Kidney epithelial cell (primary cell): ENCODE data around the gene RS1. TPM values are rescaled to one million over a fixed set of nuclear protein-coding genes. Genes with fewer than 3 reads are reported as not detected.

ENCODE experiments used
- DNase-seq: peaks from one replicate; pipeline ENCODE4 v3.0.0-alpha.2; 2010; ENCODE audit warnings: low read depth
- H3K27me3 ChIP-seq: 2 replicates; pipeline ENCODE4 v1.6.0; 2011; ENCODE audit warnings: low read length; ENCODE audit not compliant: control insufficient read depth, insufficient read depth
- H3K36me3 ChIP-seq: 2 replicates; pipeline ENCODE4 v1.5.1; 2011; ENCODE audit warnings: low read length; ENCODE audit not compliant: control insufficient read depth, insufficient read depth
- H3K4me3 ChIP-seq: 2 replicates; pipeline ENCODE4 v1.5.1; 2011; ENCODE audit warnings: low read depth, mild to moderate bottlenecking, control low read depth, low read length
- CTCF ChIP-seq: IDR thresholded peaks from 2 replicates; pipeline ENCODE4 v1.5.1; 2011; ENCODE audit warnings: mild to moderate bottlenecking, moderate library complexity, low read length, control low read depth, inconsistent platforms; ENCODE audit not compliant: insufficient read depth, poor library complexity, severe bottlenecking
- total RNA-seq: library from RNA; depleted of rRNA; stranded (reverse); fragments of >200 nt; gene quantifications from 2 replicates; pipeline ENCODE4 v1.2.3, GENCODE V29; 2015

RS1 gene
- total RNA-seq, 1 donor from 2014 or later: not detected

GRCh38 chrX:18661273-18661672 is 10.6 kb downstream of the RS1 start:
- H3K36me3 ChIP-seq: no peaks in the 10 kb centered on the region
- TF ChIP-seq CTCF: no peak
- no peak for DNase-seq
- H3K4me3 ChIP-seq: no peak overlapping the region
- no peaks in the 10 kb centered on the region for H3K27me3 ChIP-seq

- H3K4me3 ChIP-seq: no peak overlapping the region
- no peak for DNase-seq
- H3K36me3 ChIP-seq: no peaks in the 10 kb centered on the region
- H3K27me3 ChIP-seq: no peaks in the 10 kb centered on the region
- TF ChIP-seq CTCF: no peak
Measured at GRCh38 chrX:18654875-18655836, 16.8 kb downstream of the RS1 start.

GRCh38 chrX:18652636-18653035 is 19.3 kb downstream of the RS1 start:
- no peaks in the 10 kb centered on the region for H3K27me3 ChIP-seq
- no peak for TF ChIP-seq CTCF
- no peak for DNase-seq
- H3K36me3 ChIP-seq: no peaks in the 10 kb centered on the region
- H3K4me3 ChIP-seq: no peak overlapping the region

- DNase-seq: no peak
- no peaks in the 10 kb centered on the region for H3K27me3 ChIP-seq
- no peaks in the 10 kb centered on the region for H3K36me3 ChIP-seq
- no peak overlapping the region for H3K4me3 ChIP-seq
- no peak for TF ChIP-seq CTCF
Measured at GRCh38 chrX:18650662-18651061, 21.2 kb downstream of the RS1 start.

- no peak for DNase-seq
- no peaks in the 10 kb centered on the region for H3K27me3 ChIP-seq
- no peak for TF ChIP-seq CTCF
Measured at GRCh38 chrX:18649498-18649951, 22.4 kb downstream of the RS1 start.

GRCh38 chrX:18647621-18648020 is 24.3 kb downstream of the RS1 start:
- Histone ChIP-seq H3K36me3 (no peaks in the 10 kb centered on the region), H3K4me3 (no peak overlapping the region), H3K27me3 (no peaks in the 10 kb centered on the region)
- TF ChIP-seq CTCF: no peak
- no peak for DNase-seq

More at GRCh38 chrX:18649498-18649951, 22.4 kb downstream of the RS1 start:
- no peaks in the 10 kb centered on the region for H3K36me3 ChIP-seq
- no peak overlapping the region for H3K4me3 ChIP-seq
